Measurements from ENCODE around the gene KIRREL3. TPM values are rescaled to one million over a fixed set of nuclear protein-coding genes. Genes with fewer than 3 reads are reported as not detected.

The KIRREL3 gene
- total RNA-seq, 4 donors from 2014 or later, result 0.82 to 15.7 (median 1.4) TPM; not detected in 1

Small RNA genes lying within 50 kb of the gene (small RNA-seq; reads per million reads assigned to genes)
- gene AP001318.3 (0 reads per million in 4 donors), gene MIR3167 (0 reads per million in 4 donors)
